NCI-H524 (cell line): ENCODE measurements around the gene ARHGAP25.
A peak's percentile ranks its signal among the peaks of the same experiment; 100 is the strongest.

Experiments
- DNase-seq, 2 experiments: peaks; one replicate each; lab custom pipeline; 2025; lab: John Stamatoyannopoulos, UW

ARHGAP25 gene

GRCh38 chr2:68766376-68766845 is 31.8 kb downstream of the ARHGAP25 start:
- no peak for DNase-seq

DNA sequence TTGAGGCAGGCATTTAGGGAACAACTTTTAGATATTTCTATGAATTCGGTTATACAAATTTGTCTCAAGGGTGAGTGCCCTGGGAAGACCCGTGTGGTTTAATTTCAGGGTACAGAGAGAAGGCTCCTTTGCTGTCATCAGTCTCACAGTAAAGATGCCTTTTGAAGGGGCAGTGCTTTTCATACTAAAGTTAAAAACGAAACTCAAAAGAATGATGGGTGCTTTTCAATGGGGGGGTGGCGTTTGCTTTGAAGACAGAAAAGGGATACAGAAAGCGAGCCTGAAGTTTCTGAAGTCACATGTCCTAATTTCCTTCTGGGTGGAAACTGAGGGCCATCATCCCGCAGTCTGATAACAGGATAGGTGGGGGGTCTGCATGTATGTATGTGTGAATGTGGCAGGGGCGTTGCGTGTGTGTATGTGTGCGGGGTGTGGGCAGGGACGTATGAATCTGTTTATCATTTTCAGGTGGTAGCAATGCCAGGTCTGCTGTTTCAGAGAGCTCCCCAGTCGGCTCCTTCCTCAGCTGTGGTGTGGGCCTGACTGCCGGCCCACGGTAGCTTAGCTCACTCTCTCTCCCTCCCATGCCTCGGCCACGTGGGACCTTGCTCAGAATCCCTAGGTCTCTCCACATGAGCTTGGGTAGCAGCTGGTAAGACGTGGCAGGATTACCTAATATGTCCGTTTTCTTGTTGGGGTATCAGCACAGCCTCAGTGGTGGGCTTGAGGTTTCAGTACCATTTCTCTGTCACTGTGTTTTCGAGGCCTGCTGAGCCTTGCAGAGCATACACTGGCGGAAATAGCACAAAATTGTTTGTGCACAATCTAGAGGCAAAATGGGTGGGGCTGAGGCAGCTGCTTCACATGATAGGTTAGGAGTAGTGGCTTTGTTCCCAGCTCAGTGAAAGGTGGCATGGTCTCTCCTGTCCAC is 32.7 kb downstream of the ARHGAP25 start:
- no peak for DNase-seq

GRCh38 chr2:68767996-68768395 is 33.4 kb downstream of the ARHGAP25 start:
- peak in 1 of 2 experiments; percentile 55 for DNase-seq

DNA sequence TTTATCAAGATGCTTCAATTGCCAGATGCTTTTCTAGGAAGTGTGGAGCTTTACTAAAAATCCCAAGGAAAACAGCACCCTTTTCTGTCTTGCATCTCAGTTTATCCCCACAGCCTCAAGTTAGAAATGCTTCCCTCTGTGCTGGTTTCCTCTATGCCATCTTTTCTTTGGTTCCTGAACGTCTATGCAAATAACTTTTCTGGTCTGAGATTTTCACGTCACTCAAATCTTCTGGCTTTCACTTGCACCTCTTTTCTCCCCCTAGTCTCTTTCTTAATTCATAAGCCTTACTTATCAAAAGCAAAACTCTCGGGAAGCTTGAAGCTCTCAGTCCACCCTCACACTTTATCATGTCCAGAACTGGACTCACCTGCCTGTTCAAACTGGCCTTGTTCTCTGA is 33.9 kb downstream of the ARHGAP25 start:
- no peak for DNase-seq

DNA sequence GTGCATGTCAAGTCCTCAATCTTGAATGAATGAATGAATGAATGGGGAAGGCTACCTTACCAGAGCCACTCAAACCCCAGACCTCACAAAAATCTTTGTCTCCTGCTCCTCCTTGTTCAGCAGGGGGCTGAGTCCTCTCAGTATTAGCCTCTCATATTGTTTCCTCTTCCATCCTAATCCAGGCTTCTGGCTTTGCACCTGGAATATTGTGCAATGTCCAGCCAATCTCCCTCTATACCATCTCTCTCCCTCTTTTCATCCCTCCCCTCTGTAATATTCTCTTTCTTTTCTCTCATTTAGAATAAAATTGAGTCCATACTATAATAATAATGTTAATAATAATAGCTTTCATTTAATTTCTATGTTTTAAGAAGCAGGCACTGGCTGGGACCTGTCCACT is 34.3 kb downstream of the ARHGAP25 start:
- no peak for DNase-seq

- no peak for DNase-seq
These were observed 35.1 kb downstream of the ARHGAP25 start for GRCh38 chr2:68769586-68770270.

GRCh38 chr2:68770271-68771111 is 35.9 kb downstream of the ARHGAP25 start:
- no peak for DNase-seq

DNA sequence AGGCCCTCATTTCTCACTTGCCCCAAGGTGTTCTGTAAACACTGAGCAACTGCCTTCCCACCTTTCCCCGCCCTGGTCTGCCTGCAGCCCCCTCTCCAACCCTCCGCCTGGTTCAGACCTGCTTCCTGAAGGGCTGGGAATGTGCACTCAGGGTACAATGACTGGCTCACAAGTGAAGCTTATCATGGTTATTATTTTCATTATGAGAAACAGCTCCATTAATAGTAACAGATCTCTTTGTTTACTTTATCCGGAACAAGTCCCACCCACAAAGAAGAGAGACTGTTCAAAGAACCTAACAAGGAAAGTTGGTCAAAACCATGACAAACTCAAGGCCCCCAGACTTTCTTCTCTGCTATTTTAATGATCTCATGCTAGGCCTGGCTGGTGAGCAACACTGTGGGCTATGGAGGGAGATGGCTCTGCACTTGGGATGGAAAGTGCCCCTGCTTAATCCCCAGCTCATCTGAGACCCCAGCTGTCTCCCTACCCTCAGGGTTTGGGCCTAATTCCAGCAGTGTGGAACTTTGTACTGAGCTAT is 36.7 kb downstream of the ARHGAP25 start:
- peak; percentile 14 to 37 for DNase-seq

- DNase-seq = no peak
These were observed 37.5 kb downstream of the ARHGAP25 start for GRCh38 chr2:68772109-68772508.

- no peak for DNase-seq
These were observed 40.1 kb downstream of the ARHGAP25 start for GRCh38 chr2:68774569-68775271.

GRCh38 chr2:68775272-68775842 is 40.7 kb downstream of the ARHGAP25 start:
- DNase-seq = no peak

DNA sequence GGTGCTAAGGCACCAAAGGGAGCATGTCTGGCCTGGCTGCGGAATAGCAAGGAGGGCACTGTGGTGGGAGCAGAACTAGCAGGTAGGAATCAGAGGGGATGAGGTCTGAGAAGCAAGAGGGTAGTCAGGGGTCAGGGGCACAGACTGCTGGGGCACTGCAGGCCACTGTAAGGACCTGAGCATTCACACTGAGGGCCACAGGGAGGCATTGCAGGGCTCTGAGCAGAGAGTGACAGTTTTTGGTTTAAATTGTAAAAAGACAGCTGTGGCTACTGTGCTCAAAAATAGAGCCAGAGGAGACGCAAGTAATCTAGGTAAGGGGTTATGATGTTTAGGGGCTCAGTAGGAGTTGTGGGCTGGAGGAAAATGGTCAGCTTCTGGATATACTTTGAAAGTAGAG is 41.5 kb downstream of the ARHGAP25 start:
- DNase-seq = no peak

DNA sequence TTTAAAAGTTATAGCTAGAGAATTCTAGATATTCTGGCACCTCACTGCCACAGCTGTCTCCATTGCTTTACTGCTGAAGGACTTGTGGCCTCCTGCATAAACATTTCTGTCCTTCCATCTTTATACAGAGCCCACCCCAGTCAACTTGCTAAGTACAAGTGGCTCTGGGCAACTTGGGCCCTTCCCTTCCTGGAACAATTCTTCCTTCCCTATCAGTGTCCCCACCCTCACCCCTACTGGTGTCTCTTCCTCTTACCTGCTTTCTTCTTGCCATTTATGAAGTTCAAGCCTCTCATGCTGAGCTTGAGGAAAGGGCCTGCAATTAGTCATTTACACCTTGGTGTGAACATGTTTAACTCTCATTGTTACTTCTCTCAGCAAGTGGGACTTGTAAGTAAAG is 45.0 kb downstream of the ARHGAP25 start:
- no peak for DNase-seq

DNA sequence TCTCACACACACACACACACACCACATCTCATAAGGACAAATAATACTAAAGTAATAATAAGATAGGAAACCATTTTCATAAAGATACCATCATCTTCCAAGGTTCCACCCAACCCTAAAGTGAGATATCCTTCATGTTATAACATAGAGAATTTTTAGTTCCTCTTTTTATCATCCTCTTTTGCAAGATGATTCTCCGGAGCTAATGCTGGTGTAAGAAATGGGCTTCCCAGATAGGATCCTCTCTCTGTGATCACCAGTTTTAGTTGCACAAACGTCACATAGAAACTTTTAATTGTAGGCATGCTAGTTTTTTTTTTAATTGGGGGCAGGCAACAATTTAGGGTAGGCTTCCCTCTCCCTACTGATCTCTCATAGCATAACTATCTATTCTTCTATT is 49.6 kb downstream of the ARHGAP25 start:
- DNase-seq = no peak

- no peak for DNase-seq
These were observed 50.3 kb downstream of the ARHGAP25 start for GRCh38 chr2:68784915-68785314.

DNA sequence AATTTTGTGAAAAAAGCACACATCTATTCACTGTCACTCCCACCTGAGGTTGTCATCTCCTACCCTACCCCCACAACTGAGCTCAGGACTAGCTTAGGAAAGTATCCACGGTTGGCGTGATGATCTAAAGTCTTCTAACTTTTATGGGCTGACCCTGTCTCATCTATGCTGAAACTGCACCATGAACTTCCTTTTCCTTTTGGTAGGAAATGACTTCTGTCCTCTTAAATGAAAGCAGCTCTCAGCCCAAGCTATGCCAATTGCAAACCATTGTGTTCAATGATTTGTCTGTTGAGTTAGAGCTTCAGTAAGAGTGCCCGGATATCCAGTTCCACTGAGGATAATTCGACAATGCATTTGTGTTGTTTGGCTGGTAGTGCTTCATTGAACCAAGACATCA is 52.7 kb downstream of the ARHGAP25 start:
- no peak for DNase-seq

DNA sequence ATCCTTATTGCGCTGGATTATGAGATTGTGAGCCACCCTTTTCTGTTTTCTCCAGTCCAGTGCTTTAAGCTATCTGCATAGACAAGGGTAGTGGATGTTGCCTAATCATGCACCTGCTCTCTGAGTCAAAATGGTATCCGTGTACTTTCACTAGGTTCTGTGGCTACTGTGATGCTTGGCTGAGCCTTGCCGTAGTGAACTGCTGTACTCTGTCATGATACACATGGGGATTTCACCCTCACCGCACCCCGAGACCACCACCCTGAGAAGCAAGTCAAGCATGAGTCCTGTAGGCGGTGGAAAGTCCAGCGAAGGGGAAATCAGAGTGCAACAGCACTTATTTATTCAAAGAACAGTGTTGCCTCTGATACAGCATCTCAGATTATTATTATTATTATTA is 55.0 kb downstream of the ARHGAP25 start:
- no peak for DNase-seq

DNA sequence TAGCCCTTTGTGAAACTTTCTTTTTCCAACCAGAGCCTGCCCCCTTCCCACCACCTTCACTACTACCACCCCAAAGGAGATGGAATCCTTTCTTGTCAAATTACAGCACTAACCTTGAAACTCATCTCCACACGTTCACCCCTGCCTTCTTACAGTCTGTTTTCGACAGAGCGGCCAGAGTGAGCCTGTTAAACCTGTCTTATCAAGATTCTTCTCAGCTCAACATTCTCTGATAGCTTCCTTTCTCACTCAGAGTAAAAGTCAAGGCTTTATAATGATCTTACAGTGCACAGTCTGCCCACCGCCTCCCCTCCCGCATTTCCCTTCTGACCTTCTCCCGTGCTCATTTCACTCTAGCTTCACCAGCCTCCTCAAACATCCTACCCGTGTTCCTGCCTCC is 56.0 kb downstream of the ARHGAP25 start:
- no peak for DNase-seq

GRCh38 chr2:68791914-68792313 is 57.3 kb downstream of the ARHGAP25 start:
- DNase-seq = no peak

DNA sequence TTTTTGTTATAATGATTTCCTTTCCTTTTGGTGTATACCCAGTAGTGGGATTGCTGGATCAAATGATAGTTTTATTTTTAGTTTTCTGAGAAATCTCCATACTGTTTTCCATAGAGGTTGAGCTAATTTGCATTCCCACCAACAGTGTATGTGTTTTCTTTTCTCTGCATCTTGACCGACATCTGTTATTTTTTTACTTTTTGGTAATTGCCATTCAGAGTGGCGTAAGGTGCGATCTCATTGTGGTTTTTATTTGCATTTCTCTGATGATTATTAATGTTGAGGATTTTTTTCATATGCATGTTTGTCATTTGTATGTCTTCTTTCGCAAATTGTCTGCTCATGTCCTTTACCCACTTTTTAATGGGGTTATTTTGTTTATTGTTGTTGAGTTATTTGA is 58.1 kb downstream of the ARHGAP25 start:
- no peak for DNase-seq

DNA sequence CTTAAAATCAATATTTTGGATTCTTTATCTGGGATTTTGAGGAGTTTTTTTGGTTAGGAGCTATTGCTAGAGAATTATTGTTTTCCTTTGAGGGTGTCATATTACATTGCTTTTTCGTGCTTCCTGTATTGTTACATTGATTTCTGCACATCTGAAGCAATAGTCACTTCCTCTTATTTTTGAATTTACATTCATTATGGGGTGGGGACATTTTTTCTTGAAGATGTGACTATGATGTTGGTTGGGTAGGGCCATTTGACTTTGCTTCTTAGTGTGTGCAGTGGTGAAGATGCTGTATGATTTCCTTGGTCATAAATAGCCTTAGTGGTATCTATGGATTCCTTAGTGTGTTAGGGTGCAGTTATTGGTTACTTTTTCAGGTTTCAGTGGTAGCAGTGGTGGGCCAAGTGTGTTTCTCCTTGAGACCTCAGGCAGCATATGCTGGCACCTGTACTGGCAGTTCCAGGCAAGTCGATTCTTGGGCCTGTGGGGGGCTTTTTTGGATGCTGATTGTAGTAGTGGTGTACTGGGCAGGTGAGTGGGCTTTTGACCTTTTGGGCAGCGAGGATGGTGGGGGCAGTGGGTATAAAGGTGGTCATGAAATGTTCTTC is 61.8 kb downstream of the ARHGAP25 start:
- DNase-seq = no peak
